ENCODE measurements around the gene NUDT21. TPM values are rescaled to one million over a fixed set of nuclear protein-coding genes. Genes with fewer than 3 reads are reported as not detected.

The NUDT21 gene
- total and polyA plus RNA-seq, 2 of the 4 experiments (the other 2 are of a cell fraction), result 52.4 to 166 TPM

DNA sequence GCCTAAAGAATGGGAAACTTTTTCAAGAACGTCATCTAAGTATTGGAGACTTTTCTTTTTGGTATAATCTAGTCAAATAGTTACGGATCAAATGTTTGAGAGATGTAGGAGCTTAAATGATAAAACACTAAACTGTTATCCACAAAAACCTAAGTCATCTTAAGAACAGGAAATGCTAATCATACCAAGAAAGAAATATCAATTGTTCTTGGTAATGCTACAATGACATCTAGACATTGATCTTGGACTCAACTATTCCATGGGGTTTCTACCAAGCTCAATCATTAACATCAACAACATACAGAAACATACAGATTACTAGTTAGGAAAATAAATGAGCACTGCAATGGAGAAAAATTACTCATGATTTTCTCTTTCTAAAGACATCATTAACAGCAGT is 3.8 kb downstream of the NUDT21 start:
- CTCF ChIA-PET, result interaction anchor here (0.7 kb wide), 1 partner anchor 17 kb away, joined by 3 read pairs; no protein-coding TSS in a partner anchor

More for the DNA sequence above, 3.8 kb downstream of the NUDT21 start:
- TF ChIP-seq, protein P1, sequence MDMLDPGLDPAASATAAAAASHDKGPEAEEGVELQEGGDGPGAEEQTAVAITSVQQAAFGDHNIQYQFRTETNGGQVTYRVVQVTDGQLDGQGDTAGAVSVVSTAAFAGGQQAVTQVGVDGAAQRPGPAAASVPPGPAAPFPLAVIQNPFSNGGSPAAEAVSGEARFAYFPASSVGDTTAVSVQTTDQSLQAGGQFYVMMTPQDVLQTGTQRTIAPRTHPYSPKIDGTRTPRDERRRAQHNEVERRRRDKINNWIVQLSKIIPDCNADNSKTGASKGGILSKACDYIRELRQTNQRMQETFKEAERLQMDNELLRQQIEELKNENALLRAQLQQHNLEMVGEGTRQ (IDR thresholded peaks at IDR 0.05; ENCODE audit: low read depth, low read length), result no peak
- TF ChIP-seq BHLHE40 (IDR thresholded peaks at IDR 0.05; ENCODE audit: low read depth, low read length) (no peak), FOS (IDR thresholded peaks at IDR 0.05; ENCODE audit: low read depth, low read length) (no peak)
- Histone ChIP-seq H2BK5ac (ENCODE audit: low read depth, low read length, poor library complexity, severe bottlenecking) (no peak overlapping the region), H3K9me1 (ENCODE audit: insufficient read depth, low read length) (no peaks in the 10 kb centered on the region), H3K4me2 (ENCODE audit: low read depth, low read length) (no peak overlapping the region), H2BK15ac (ENCODE audit: low read depth, low read length) (no peak overlapping the region), H3K4me1 (ENCODE audit: control insufficient read depth, insufficient read depth, low read length) (peaks cover 2% of the 10 kb centered on the region; the same call in 1 of the 2 replicates), H3K23ac (ENCODE audit: low read depth, low read length) (no peak overlapping the region), H3K14ac (replicated peaks; ENCODE audit: low read depth, low read length) (no peak overlapping the region), H3K56ac (ENCODE audit: extremely low read depth, insufficient read depth, low read length) (no peak overlapping the region), H4K91ac (ENCODE audit: insufficient read depth, low read depth, low read length) (no peak overlapping the region), H3K27me3 (ENCODE audit: control insufficient read depth, insufficient read depth, low read length) (no peaks in the 10 kb centered on the region), H3K27ac (ENCODE audit: insufficient read depth, low read length) (no peak overlapping the region), H2AK5ac (ENCODE audit: low read depth, low read length) (no peak overlapping the region), H3K9me3 (ENCODE audit: control insufficient read depth, insufficient read depth, low read length) (no peaks in the 10 kb centered on the region), H3K36me3 (ENCODE audit: control insufficient read depth, insufficient read depth, low read length) (peaks cover 12% of the 10 kb centered on the region), H3K4me3 (ENCODE audit: insufficient read depth, low read depth, low read length) (no peak overlapping the region), H4K20me1 (ENCODE audit: insufficient read depth, low read length) (peaks cover 13% of the 10 kb centered on the region; the same call in 1 of the 2 replicates), H3K79me1 (ENCODE audit: low read depth in 1 of 2, low read length in 2 of 2) (peaks cover 15 to 36% of the 10 kb centered on the region in 2 experiments), H3K4ac (ENCODE audit: low read depth, low read length) (no peak overlapping the region), H3K18ac (ENCODE audit: low read depth, low read length) (no peak overlapping the region), H4K8ac (ENCODE audit: low read depth in 2 of 2, low read length in 2 of 2) (no peak overlapping the region), H2AK9ac (replicated peaks; ENCODE audit: low read depth, low read length, poor library complexity) (no peak overlapping the region), H2BK20ac (ENCODE audit: low read depth, low read length) (no peak overlapping the region), H2AFZ (replicated peaks; ENCODE audit: low read length, poor library complexity) (no peak overlapping the region), H3K9ac (ENCODE audit: low read depth, low read length) (no peak overlapping the region), H4K5ac (ENCODE audit: low read depth, low read length) (no peak overlapping the region), H2BK120ac (ENCODE audit: low read depth, low read length) (no peak overlapping the region)
- in situ Hi-C loops (cut with MboI; ENCODE audit: low sequenced_read_pairs), result no loop called here
- no peak for DNase-seq
- BruUV-seq (replicated peaks), result no TSS peak
- POLR2A ChIA-PET (ENCODE audit: unreplicated experiment), result no interaction called here
- intact Hi-C loops (cut with micrococcal nuclease), result no loop called here
- dilution Hi-C loops (cut with HindIII; ENCODE audit: low sequenced_read_pairs, unreplicated experiment), result no loop called here
- no peak for ATAC-seq (ENCODE audit: low read depth)
- no CpG with 5 or more reads among the region's 2 CpGs for WGBS, 2 experiments (ENCODE audit: extremely low coverage in 2 of 2, insufficient read length in 1 of 2)

Measured in IMR-90 (cell line).